DND-41 (cell line): Measurements from ENCODE around the gene C6orf62.

Experiments
- ATAC-seq: fragments of 200-7000 bp; cut with Tn5 transposase; 3 replicates; pipeline ENCODE4 v1.9.1; 2021; ENCODE audit warnings: low read depth; ENCODE audit not compliant: insufficient read depth
- DNase-seq: peaks from one replicate; pipeline ENCODE4 v3.0.0-alpha.2; 2020
- H2AFZ ChIP-seq: 2 replicates; pipeline ENCODE4 v1.6.0; 2012; ENCODE audit warnings: low read depth, low read length
- H3K27ac ChIP-seq: 2 replicates; pipeline ENCODE4 v1.5.1; 2012; ENCODE audit warnings: low read length, inconsistent platforms
- H3K27me3 ChIP-seq: fragments of 200-600 bp; sonication (generic); 2 replicates; pipeline ENCODE4 v1.6.0; 2012; ENCODE audit warnings: low read length, mild to moderate bottlenecking, inconsistent platforms; ENCODE audit not compliant: insufficient read depth, poor library complexity
- H3K36me3 ChIP-seq: 2 replicates; pipeline ENCODE4 v1.5.1; 2012; ENCODE audit warnings: low read length, inconsistent platforms; ENCODE audit not compliant: insufficient read depth
- H3K4me1 ChIP-seq: 2 replicates; pipeline ENCODE4 v1.5.1; 2012; ENCODE audit warnings: mild to moderate bottlenecking, low read length; ENCODE audit not compliant: insufficient read depth
- H3K4me2 ChIP-seq: 2 replicates; pipeline ENCODE4 v1.6.0; 2012; ENCODE audit warnings: mild to moderate bottlenecking, moderate library complexity, low read length, inconsistent platforms; ENCODE audit not compliant: insufficient read depth
- H3K4me3 ChIP-seq, 2 experiments: fragments of 200-600 bp in 1 of 2; shearing (Covaris generic) in 1 of 2; 2 replicates each; pipeline ENCODE4 v1.5.1; 2012 to 2016; ENCODE audit warnings: inconsistent platforms in 2 of 2, low read length in 2 of 2, mild to moderate bottlenecking in 2 of 2, low read depth in 1 of 2, moderate library complexity in 1 of 2
- H3K79me2 ChIP-seq: 2 replicates; pipeline ENCODE4 v1.6.0; 2012; ENCODE audit warnings: low read length, inconsistent platforms; ENCODE audit not compliant: insufficient read depth
- H3K9ac ChIP-seq: 2 replicates; pipeline ENCODE4 v1.6.0; 2012; ENCODE audit warnings: low read depth, mild to moderate bottlenecking, inconsistent platforms, low read length, moderate library complexity
- H3K9me3 ChIP-seq: 2 replicates; pipeline ENCODE4 v1.5.1; 2012; ENCODE audit warnings: low read length, moderate library complexity, mild to moderate bottlenecking, inconsistent platforms; ENCODE audit not compliant: insufficient read depth, severe bottlenecking
- H4K20me1 ChIP-seq: 2 replicates; pipeline ENCODE4 v1.6.0; 2012; ENCODE audit warnings: low read length; ENCODE audit not compliant: insufficient read depth
- EZH2 ChIP-seq: IDR thresholded peaks from 3 replicates; pipeline ENCODE4 v1.6.1; 2012; ENCODE audit warnings: borderline replicate concordance, low read depth, mild to moderate bottlenecking, moderate library complexity, low read length, inconsistent platforms; ENCODE audit not compliant: severe bottlenecking
- TF ChIP-seq, protein P1 (sequence below): IDR thresholded peaks from 2 replicates; pipeline ENCODE4 v1.5.1; 2012; ENCODE audit warnings: borderline replicate concordance, low read length, moderate library complexity, mild to moderate bottlenecking; ENCODE audit not compliant: poor library complexity, severe bottlenecking; ENCODE audit errors: extremely low read depth

Gene C6orf62

DNA sequence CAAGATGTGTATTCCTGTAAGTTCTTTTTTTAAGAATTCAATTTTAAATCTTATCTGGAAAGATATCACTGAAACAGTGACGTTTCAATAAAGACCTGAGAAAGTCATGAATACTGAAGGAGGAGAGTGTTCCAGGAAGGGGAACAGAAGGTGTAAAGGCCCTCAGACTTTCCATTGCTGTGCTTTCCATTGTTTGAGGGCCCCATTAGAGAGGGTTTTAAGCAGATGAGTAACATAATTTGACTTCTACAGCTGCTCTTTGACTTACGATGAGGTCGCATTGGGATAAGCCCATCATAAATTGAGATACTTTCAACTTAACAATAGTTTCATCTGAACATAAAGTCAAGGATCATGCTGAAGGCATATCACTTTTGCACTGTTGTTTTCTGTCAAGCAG, 27.4 kb downstream of the C6orf62 start:
- DNase-seq, result no peak
- no peak overlapping the region for H2AFZ ChIP-seq
- H3K36me3 ChIP-seq, result peaks cover 3% of the 10 kb centered on the region; the same call in 1 of the 2 replicates
- TF ChIP-seq, protein P1, sequence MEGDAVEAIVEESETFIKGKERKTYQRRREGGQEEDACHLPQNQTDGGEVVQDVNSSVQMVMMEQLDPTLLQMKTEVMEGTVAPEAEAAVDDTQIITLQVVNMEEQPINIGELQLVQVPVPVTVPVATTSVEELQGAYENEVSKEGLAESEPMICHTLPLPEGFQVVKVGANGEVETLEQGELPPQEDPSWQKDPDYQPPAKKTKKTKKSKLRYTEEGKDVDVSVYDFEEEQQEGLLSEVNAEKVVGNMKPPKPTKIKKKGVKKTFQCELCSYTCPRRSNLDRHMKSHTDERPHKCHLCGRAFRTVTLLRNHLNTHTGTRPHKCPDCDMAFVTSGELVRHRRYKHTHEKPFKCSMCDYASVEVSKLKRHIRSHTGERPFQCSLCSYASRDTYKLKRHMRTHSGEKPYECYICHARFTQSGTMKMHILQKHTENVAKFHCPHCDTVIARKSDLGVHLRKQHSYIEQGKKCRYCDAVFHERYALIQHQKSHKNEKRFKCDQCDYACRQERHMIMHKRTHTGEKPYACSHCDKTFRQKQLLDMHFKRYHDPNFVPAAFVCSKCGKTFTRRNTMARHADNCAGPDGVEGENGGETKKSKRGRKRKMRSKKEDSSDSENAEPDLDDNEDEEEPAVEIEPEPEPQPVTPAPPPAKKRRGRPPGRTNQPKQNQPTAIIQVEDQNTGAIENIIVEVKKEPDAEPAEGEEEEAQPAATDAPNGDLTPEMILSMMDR, result no peak
- TF ChIP-seq EZH2, result no peak
- H3K27me3 ChIP-seq, result no peaks in the 10 kb centered on the region
- H3K27ac ChIP-seq, result no peak overlapping the region
- H3K4me1 ChIP-seq, result no peaks in the 10 kb centered on the region
- H3K4me2 ChIP-seq, result no peak overlapping the region
- no peaks in the 10 kb centered on the region for H3K9me3 ChIP-seq
- no peaks in the 10 kb centered on the region for H4K20me1 ChIP-seq
- H3K4me3 ChIP-seq, result no peak overlapping the region
- no peak overlapping the region for H3K9ac ChIP-seq
- no peak for ATAC-seq
- H3K79me2 ChIP-seq, result no peaks in the 10 kb centered on the region

GRCh38 chr6:24690593-24690992, 28.4 kb downstream of the C6orf62 start:
- Histone ChIP-seq H4K20me1 (no peaks in the 10 kb centered on the region), H3K9ac (no peak overlapping the region), H3K4me2 (no peak overlapping the region), H3K79me2 (no peaks in the 10 kb centered on the region), H3K4me1 (no peaks in the 10 kb centered on the region), H3K27me3 (no peaks in the 10 kb centered on the region), H3K4me3 (no peak overlapping the region), H3K36me3 (peaks cover 3% of the 10 kb centered on the region; the same call in 1 of the 2 replicates), H3K27ac (no peak overlapping the region), H3K9me3 (no peaks in the 10 kb centered on the region), H2AFZ (no peak overlapping the region)
- ATAC-seq, result no peak
- DNase-seq, result no peak
- TF ChIP-seq EZH2, result no peak
- TF ChIP-seq, protein P1, result no peak

DNA sequence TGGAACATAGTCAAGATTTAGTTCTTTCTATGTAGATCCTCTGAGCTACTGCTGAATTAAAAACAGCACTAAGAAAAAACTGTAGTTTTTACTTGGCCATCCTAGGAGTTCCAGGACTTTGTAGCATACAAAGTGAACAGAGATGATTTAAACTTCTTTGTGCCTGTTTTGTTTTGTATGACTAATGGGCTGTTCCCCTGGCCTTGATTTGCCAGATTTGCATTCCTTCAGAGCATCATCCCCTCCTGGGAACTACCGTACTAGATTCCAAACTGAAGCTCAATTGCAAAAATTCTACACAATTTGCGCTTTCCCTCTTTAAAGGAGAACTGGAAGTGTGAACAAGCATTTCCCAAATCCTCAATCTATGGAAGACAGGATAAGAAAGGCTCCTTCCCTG, 29.0 kb downstream of the C6orf62 start:
- H3K36me3 ChIP-seq, result peaks cover 3% of the 10 kb centered on the region; the same call in 1 of the 2 replicates
- TF ChIP-seq, protein P1, result no peak
- TF ChIP-seq EZH2, result no peak
- H3K27me3 ChIP-seq, result no peaks in the 10 kb centered on the region
- H3K4me2 ChIP-seq, result no peak overlapping the region
- H3K9ac ChIP-seq, result no peak overlapping the region
- H3K79me2 ChIP-seq, result no peaks in the 10 kb centered on the region
- ATAC-seq, result no peak
- H2AFZ ChIP-seq, result no peak overlapping the region
- DNase-seq, result no peak
- no peak overlapping the region for H3K27ac ChIP-seq
- H4K20me1 ChIP-seq, result no peaks in the 10 kb centered on the region
- H3K4me3 ChIP-seq, result no peak overlapping the region
- no peaks in the 10 kb centered on the region for H3K9me3 ChIP-seq
- H3K4me1 ChIP-seq, result no peaks in the 10 kb centered on the region

DNA sequence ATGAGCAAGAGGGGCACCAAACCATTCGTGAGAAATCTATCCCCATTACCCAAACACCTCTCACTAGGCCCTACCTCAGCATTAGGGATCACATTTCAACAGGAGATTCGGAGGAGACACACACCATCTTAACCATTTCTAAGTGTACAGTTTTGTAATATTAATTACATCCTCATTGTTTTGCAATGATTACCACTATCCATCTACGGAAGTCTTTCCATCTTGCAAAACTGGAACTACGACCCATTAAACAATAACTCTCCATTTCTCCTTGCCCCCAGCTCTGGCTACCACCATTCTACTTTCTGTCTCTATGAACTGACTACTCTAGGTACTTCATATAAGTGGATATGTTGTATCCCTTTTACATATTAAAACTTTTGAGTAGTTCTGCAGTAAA, 32.0 kb downstream of the C6orf62 start:
- ATAC-seq (no peak), DNase-seq (no peak)
- no peak overlapping the region for H3K9ac ChIP-seq
- no peaks in the 10 kb centered on the region for H3K79me2 ChIP-seq
- no peak overlapping the region for H2AFZ ChIP-seq
- H3K9me3 ChIP-seq, result no peaks in the 10 kb centered on the region
- no peaks in the 10 kb centered on the region for H4K20me1 ChIP-seq
- H3K4me3 ChIP-seq, result no peak overlapping the region
- no peak overlapping the region for H3K4me2 ChIP-seq
- H3K27me3 ChIP-seq, result no peaks in the 10 kb centered on the region
- H3K27ac ChIP-seq, result no peak overlapping the region
- peaks cover 3% of the 10 kb centered on the region; the same call in 1 of the 2 replicates for H3K36me3 ChIP-seq
- no peaks in the 10 kb centered on the region for H3K4me1 ChIP-seq
- no peak for TF ChIP-seq EZH2
- TF ChIP-seq, protein P1, result no peak
